Fibroblast of lung (primary cell): Measurements from ENCODE around the gene ELOVL3. TPM values are rescaled to one million over a fixed set of nuclear protein-coding genes. Genes with fewer than 3 reads are reported as not detected.

Experiments used
- DNase-seq, 2 donors: peaks; one replicate each; pipeline versions ENCODE4 v3.0.0 to v3.0.0-alpha.2; 2010; ENCODE audit warnings: low read depth in 2 of 2
- H2AFZ ChIP-seq: 2 replicates; pipeline ENCODE4 v1.5.1; 2012; ENCODE audit warnings: low read length, control low read depth, inconsistent platforms
- H3K27ac ChIP-seq: 2 replicates; pipeline ENCODE4 v1.5.1; 2011; ENCODE audit warnings: low read length, control low read depth; ENCODE audit not compliant: insufficient read depth
- H3K27me3 ChIP-seq: 2 replicates; pipeline ENCODE4 v1.5.1; 2011; ENCODE audit warnings: mild to moderate bottlenecking, low read length; ENCODE audit not compliant: control insufficient read depth, insufficient read depth
- H3K36me3 ChIP-seq: 2 replicates; pipeline ENCODE4 v1.5.1; 2011; ENCODE audit warnings: low read length; ENCODE audit not compliant: control insufficient read depth, insufficient read depth
- H3K4me1 ChIP-seq: 2 replicates; pipeline ENCODE4 v1.5.1; 2011; ENCODE audit warnings: low read length; ENCODE audit not compliant: control insufficient read depth, insufficient read depth; ENCODE audit errors: extremely low read depth
- H3K4me2 ChIP-seq: 2 replicates; pipeline ENCODE4 v1.5.1; 2011; ENCODE audit warnings: low read length, control low read depth; ENCODE audit not compliant: insufficient read depth; ENCODE audit errors: extremely low read depth
- H3K4me3 ChIP-seq, 4 experiments: fragments of 200-600 bp in 1 of 4; sonication (generic) in 1 of 4; replicated peaks in 1 of 4; 2 replicates each; pipeline ENCODE4 v1.5.1; 2011 to 2016; ENCODE audit warnings: low read length in 4 of 4, low read depth in 3 of 4, mild to moderate bottlenecking in 3 of 4, control low read depth in 2 of 4, inconsistent platforms in 1 of 4, mixed read lengths in 1 of 4; ENCODE audit not compliant: insufficient read depth in 1 of 4; ENCODE audit errors: control extremely low read depth in 1 of 4
- H3K79me2 ChIP-seq: 2 replicates; pipeline ENCODE4 v1.5.1; 2012; ENCODE audit warnings: mild to moderate bottlenecking, low read length, inconsistent platforms; ENCODE audit not compliant: control insufficient read depth, insufficient read depth
- H3K9ac ChIP-seq: 2 replicates; pipeline ENCODE4 v1.5.1; 2011; ENCODE audit warnings: mild to moderate bottlenecking, low read length, control low read depth; ENCODE audit not compliant: insufficient read depth
- H3K9me3 ChIP-seq: 2 replicates; pipeline ENCODE4 v1.5.1; 2012; ENCODE audit warnings: low read depth, low read length; ENCODE audit not compliant: control insufficient read depth, insufficient read depth
- H4K20me1 ChIP-seq: 2 replicates; pipeline ENCODE4 v1.5.1; 2011; ENCODE audit warnings: low read length; ENCODE audit not compliant: control insufficient read depth, insufficient read depth; ENCODE audit errors: extremely low read depth
- EZH2 ChIP-seq: IDR thresholded peaks from 2 replicates; pipeline ENCODE4 v1.5.1; 2012; ENCODE audit warnings: low read length, control low read depth, mild to moderate bottlenecking; ENCODE audit errors: missing control alignments
- polyA plus RNA-seq, 2 donors: library from polyadenylated mRNA; depleted of rRNA in 1 of 2; stranded (reverse) in 1 of 2; unstranded in 1 of 2; fragments of >200 nt; gene quantifications; 2 replicates each; pipeline ENCODE4 v1.2.1, GENCODE V29; 2011 to 2012; ENCODE audit warnings: missing spikeins in 1 of 2
- total RNA-seq: library from RNA; depleted of rRNA; stranded (reverse); fragments of >200 nt; gene quantifications from 2 replicates; pipeline ENCODE4 v1.2.1, GENCODE V29; 2014
- TF ChIP-seq, protein P1 (sequence below), 2 donors: IDR thresholded peaks in 1 of 2; conservative IDR thresholded peaks in 1 of 2; 1 replicate in 1 of 2; 2 replicates in 1 of 2; pipeline ENCODE4 v1.5.1; 2011 to 2012; ENCODE audit warnings: low read length in 2 of 2, control low read depth in 1 of 2, inconsistent platforms in 1 of 2, low read depth in 1 of 2, mild to moderate bottlenecking in 1 of 2

ELOVL3 gene
- total and polyA plus RNA-seq, 2 donors (not counting 1 experiment from before 2014, with no cell fraction given), result 0.27 to 0.66 TPM

DNA sequence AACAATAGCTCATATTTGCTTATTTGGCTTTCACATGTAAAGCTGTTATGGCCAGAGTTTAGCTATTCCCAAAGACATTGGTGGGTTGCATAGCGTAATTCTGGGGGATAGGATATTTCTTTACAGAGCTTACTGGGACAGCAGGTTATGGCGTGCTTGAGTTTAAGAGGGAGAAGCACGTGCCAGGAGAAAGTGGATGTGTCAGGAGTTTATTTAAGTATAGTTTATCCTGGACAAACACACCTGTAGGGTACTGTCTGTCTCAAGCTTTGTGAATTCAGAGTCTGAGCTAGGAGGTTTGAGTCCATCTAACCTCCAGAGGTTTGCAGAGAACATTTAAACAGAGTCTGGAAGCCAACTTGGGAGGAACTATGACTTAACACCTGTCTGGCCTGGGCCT, 40.6 kb downstream of the ELOVL3 start:
- H3K4me1 ChIP-seq, result peaks cover 17% of the 10 kb centered on the region
- no peak overlapping the region for H3K9ac ChIP-seq
- H3K27ac ChIP-seq, result no peak overlapping the region
- H3K4me3 ChIP-seq, result no peak overlapping the region
- H3K27me3 ChIP-seq, result no peaks in the 10 kb centered on the region
- H3K9me3 ChIP-seq, result no peaks in the 10 kb centered on the region
- H3K79me2 ChIP-seq, result peaks cover 43% of the 10 kb centered on the region
- no peak overlapping the region for H3K4me2 ChIP-seq
- TF ChIP-seq, protein P1, sequence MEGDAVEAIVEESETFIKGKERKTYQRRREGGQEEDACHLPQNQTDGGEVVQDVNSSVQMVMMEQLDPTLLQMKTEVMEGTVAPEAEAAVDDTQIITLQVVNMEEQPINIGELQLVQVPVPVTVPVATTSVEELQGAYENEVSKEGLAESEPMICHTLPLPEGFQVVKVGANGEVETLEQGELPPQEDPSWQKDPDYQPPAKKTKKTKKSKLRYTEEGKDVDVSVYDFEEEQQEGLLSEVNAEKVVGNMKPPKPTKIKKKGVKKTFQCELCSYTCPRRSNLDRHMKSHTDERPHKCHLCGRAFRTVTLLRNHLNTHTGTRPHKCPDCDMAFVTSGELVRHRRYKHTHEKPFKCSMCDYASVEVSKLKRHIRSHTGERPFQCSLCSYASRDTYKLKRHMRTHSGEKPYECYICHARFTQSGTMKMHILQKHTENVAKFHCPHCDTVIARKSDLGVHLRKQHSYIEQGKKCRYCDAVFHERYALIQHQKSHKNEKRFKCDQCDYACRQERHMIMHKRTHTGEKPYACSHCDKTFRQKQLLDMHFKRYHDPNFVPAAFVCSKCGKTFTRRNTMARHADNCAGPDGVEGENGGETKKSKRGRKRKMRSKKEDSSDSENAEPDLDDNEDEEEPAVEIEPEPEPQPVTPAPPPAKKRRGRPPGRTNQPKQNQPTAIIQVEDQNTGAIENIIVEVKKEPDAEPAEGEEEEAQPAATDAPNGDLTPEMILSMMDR (conservative IDR thresholded peaks at IDR 0.05 in 1 of 2, IDR thresholded peaks at IDR 0.05 in 1 of 2; ENCODE audit: low read depth in 1 of 2, low read length in 2 of 2), result no peak
- no peak for TF ChIP-seq EZH2
- H3K36me3 ChIP-seq, result peaks cover 1% of the 10 kb centered on the region
- no peak overlapping the region for H2AFZ ChIP-seq
- DNase-seq, result no peak
- H4K20me1 ChIP-seq, result peaks cover 2% of the 10 kb centered on the region

GRCh38 chr10:102267748-102268147, 41.6 kb downstream of the ELOVL3 start:
- Histone ChIP-seq H3K4me1 (peaks cover 17% of the 10 kb centered on the region), H4K20me1 (peaks cover 2% of the 10 kb centered on the region), H3K36me3 (no peaks in the 10 kb centered on the region), H3K27me3 (no peaks in the 10 kb centered on the region), H2AFZ (no peak overlapping the region), H3K9ac (no peak overlapping the region), H3K9me3 (no peaks in the 10 kb centered on the region), H3K79me2 (peaks cover 51% of the 10 kb centered on the region), H3K27ac (no peak overlapping the region), H3K4me3 (no peak overlapping the region), H3K4me2 (peak overlapping the region; percentile 33)
- TF ChIP-seq, protein P1 (conservative IDR thresholded peaks at IDR 0.05 in 1 of 2, IDR thresholded peaks at IDR 0.05 in 1 of 2; ENCODE audit: low read depth in 1 of 2, low read length in 2 of 2), result no peak
- no peak for TF ChIP-seq EZH2
- DNase-seq, result peak; percentile 70 to 77

GRCh38 chr10:102268375-102268888, 42.3 kb downstream of the ELOVL3 start:
- Histone ChIP-seq H4K20me1 (peaks cover 2% of the 10 kb centered on the region), H3K9ac (no peak overlapping the region), H3K27ac (peak overlapping the region; percentile 4), H3K9me3 (no peaks in the 10 kb centered on the region), H3K4me3 (no peak overlapping the region), H3K79me2 (peaks cover 53% of the 10 kb centered on the region), H2AFZ (no peak overlapping the region), H3K36me3 (no peaks in the 10 kb centered on the region), H3K4me2 (no peak overlapping the region), H3K27me3 (no peaks in the 10 kb centered on the region), H3K4me1 (peaks cover 17% of the 10 kb centered on the region)
- peak; percentile 57 to 71 for DNase-seq
- TF ChIP-seq EZH2, result no peak
- TF ChIP-seq, protein P1 (conservative IDR thresholded peaks at IDR 0.05 in 1 of 2, IDR thresholded peaks at IDR 0.05 in 1 of 2; ENCODE audit: low read depth in 1 of 2, low read length in 2 of 2), result peak in 1 of 2 donors; percentile 11
